ENCODE measurements around the gene RFXANK.
"Not testable (repeated sequence)": the region's sequence is repeated elsewhere in the genome, so short reads cannot be mapped to it uniquely, and the experiment has no call there.

RFXANK gene

DNA sequence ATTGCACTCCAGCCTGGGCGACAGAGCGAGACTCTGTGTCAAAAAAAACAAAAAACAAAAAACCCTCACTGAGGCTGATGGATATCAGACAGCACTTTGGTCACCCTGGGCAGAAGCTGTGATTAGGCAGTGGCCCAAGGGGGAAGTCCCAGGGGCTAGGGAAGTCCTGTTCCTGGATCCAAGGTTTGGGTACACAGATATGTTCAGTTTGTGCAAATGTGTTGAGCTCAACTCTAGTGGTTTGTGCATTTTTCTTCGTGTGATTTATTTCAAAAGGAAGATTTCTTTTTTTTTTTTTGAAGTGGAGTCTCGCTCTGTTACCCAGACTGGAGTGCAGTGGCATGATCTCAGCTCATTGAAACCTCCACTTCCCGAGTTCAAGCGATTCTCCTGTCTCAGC, 34.2 kb upstream of the RFXANK start:
- Mint-ChIP-seq H3K4me3 (no peak overlapping the region), H3K27me3 (ENCODE audit: low read depth) (no peaks in the 10 kb centered on the region), H3K4me1 (ENCODE audit: low read depth) (no peaks in the 10 kb centered on the region), H3K36me3 (ENCODE audit: low read depth) (peaks cover 4% of the 10 kb centered on the region), H3K9me3 (no peaks in the 10 kb centered on the region), H3K27ac (no peak overlapping the region)
- no peak for DNase-seq (ENCODE audit: low spot score)

GRCh38 chr19:19159534-19159933, 32.5 kb upstream of the RFXANK start:
- Mint-ChIP-seq H3K4me1 (ENCODE audit: low read depth) (no peaks in the 10 kb centered on the region), H3K36me3 (ENCODE audit: low read depth) (peaks cover 4% of the 10 kb centered on the region), H3K27me3 (ENCODE audit: low read depth) (no peaks in the 10 kb centered on the region), H3K4me3 (no peak overlapping the region), H3K9me3 (no peaks in the 10 kb centered on the region), H3K27ac (no peak overlapping the region)
- no peak for DNase-seq (ENCODE audit: low spot score)

DNA sequence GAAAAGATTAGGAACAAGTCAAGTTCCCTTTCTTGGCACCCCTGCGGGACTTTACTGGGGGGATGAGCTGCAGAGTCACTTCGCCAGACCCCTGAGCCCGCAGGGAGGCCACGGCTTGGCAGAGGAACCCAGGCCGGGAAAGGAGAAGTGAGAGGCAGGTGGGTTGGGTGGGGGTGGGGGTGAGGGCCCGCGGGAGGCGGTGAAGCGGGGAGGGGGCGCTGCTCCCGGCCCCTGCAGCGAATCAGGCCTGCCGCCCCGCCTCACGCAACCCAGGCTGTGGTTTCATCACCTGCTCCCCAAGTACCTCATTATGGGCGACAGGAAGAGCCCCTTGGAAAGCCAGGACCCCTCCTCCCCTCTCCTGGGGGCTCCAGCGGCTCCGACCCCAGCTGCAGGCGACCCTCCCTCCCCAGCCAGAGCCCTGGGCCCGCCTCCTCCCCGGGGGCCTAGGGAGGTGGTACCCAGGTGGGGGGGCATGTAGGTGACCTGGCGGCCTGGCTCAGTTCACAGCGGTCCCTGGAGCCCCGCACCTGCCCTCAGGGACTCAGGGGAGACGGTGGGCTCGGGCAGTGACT, 31.5 kb upstream of the RFXANK start:
- Mint-ChIP-seq H3K36me3 (ENCODE audit: low read depth) (peaks cover 4% of the 10 kb centered on the region), H3K9me3 (no peaks in the 10 kb centered on the region), H3K27ac (no peak overlapping the region), H3K4me1 (ENCODE audit: low read depth) (no peaks in the 10 kb centered on the region), H3K4me3 (no peak overlapping the region), H3K27me3 (ENCODE audit: low read depth) (no peaks in the 10 kb centered on the region)
- no peak for DNase-seq (ENCODE audit: low spot score)

DNA sequence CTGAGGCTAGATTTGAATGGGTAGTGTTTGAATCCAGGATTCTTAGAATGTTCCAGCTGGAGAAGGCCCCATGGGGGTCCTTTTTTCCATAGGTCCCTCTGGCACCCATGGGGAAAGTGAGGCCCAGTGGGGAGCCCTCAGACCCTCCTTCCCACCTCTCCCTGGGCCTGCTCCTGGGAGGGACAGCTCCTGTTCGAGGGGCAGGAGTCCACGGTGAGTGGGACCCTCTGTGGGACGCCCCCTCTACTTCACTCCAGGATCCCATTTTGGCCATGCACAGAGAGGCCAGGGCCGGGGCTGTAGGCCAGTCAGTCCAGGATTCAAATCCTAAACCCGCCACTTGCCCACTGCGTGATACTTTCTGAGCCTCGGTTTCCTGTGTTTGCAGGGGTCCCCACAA, 29.6 kb upstream of the RFXANK start:
- Mint-ChIP-seq H3K27ac (no peak overlapping the region), H3K27me3 (ENCODE audit: low read depth) (no peaks in the 10 kb centered on the region), H3K4me3 (no peak overlapping the region), H3K36me3 (ENCODE audit: low read depth) (no peaks in the 10 kb centered on the region), H3K9me3 (no peaks in the 10 kb centered on the region), H3K4me1 (ENCODE audit: low read depth) (no peaks in the 10 kb centered on the region)
- DNase-seq (ENCODE audit: low spot score), result no peak

GRCh38 chr19:19165396-19165795, 26.7 kb upstream of the RFXANK start:
- no peaks in the 10 kb centered on the region for H3K27me3 Mint-ChIP-seq (ENCODE audit: low read depth)

DNA sequence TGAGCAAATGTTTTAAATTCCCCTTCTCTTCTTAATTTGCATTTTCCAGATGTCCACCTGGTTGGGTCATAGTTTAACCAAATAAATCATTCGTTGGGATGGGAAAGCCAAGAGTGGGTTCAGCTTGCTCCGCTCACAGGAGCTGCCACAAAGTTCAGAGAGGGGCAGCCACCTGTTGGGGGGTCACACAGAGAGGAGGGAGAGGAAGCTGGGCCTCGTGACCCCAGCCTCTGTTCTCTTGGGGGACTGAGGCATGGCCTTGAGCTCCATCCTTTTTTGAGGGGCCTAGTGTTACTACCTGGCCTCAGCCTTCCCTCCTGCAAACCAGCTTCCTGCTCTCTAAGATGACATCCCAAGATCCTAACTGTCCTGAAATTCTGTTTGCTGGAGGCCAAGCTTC, 24.4 kb upstream of the RFXANK start:
- H3K4me3 Mint-ChIP-seq, result no peak overlapping the region
- no peak for DNase-seq (ENCODE audit: low spot score)
- H3K36me3 Mint-ChIP-seq (ENCODE audit: low read depth), result peaks cover 4% of the 10 kb centered on the region
- H3K4me1 Mint-ChIP-seq (ENCODE audit: low read depth), result peaks cover 12% of the 10 kb centered on the region
- H3K27me3 Mint-ChIP-seq (ENCODE audit: low read depth), result no peaks in the 10 kb centered on the region
- no peaks in the 10 kb centered on the region for H3K9me3 Mint-ChIP-seq
- no peak overlapping the region for H3K27ac Mint-ChIP-seq

More at GRCh38 chr19:19165396-19165795, 26.7 kb upstream of the RFXANK start:
- Mint-ChIP-seq H3K4me3 (no peak overlapping the region), H3K36me3 (ENCODE audit: low read depth) (no peaks in the 10 kb centered on the region), H3K4me1 (ENCODE audit: low read depth) (peaks cover 5% of the 10 kb centered on the region), H3K9me3 (no peaks in the 10 kb centered on the region), H3K27ac (no peak overlapping the region)
- no peak for DNase-seq (ENCODE audit: low spot score)

DNA sequence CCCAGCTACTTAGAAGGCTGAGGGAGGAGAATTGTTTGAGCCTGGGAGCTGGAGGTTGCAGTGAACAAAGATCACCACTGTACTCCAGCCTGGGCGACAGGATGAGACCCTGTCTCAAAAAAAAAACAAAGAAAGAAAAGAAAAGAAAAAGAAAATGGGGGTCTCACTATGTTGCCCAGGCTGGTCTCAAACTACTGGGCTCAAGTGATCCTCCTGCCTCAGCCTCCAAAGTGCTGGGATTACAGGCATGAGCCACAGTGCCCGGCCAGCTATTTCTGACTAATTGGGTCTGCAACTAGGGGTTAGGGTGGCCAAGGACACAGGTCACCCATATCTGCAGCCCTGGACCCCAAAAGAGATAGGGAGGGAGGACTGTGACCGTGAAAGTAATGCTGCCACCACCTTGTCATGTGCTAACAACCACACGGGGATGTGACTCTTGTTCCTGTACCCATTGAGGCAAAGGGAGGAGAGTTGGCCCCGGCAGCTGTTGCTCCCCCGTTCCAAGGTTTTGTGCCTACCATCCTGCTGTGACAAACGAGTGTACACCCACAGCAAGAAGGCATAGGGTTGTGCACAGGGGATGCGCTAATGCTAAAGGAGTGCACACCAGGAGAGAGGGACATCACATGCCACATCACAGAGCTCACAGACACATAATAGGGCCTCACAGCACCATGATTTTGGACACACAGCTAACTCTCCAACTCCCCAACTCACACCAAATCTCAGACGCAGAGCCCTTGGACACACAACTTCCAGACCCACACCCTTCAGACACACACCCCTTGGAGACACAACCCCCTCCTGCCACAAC, 22.6 kb upstream of the RFXANK start:
- DNase-seq (ENCODE audit: low spot score), result no peak
- no peaks in the 10 kb centered on the region for H3K27me3 Mint-ChIP-seq (ENCODE audit: low read depth)
- H3K4me1 Mint-ChIP-seq (ENCODE audit: low read depth), result peaks cover 12% of the 10 kb centered on the region
- no peak overlapping the region for H3K27ac Mint-ChIP-seq
- H3K9me3 Mint-ChIP-seq, result no peaks in the 10 kb centered on the region
- peaks cover 4% of the 10 kb centered on the region for H3K36me3 Mint-ChIP-seq (ENCODE audit: low read depth)
- H3K4me3 Mint-ChIP-seq, result peak overlapping the region; percentile 54

DNA sequence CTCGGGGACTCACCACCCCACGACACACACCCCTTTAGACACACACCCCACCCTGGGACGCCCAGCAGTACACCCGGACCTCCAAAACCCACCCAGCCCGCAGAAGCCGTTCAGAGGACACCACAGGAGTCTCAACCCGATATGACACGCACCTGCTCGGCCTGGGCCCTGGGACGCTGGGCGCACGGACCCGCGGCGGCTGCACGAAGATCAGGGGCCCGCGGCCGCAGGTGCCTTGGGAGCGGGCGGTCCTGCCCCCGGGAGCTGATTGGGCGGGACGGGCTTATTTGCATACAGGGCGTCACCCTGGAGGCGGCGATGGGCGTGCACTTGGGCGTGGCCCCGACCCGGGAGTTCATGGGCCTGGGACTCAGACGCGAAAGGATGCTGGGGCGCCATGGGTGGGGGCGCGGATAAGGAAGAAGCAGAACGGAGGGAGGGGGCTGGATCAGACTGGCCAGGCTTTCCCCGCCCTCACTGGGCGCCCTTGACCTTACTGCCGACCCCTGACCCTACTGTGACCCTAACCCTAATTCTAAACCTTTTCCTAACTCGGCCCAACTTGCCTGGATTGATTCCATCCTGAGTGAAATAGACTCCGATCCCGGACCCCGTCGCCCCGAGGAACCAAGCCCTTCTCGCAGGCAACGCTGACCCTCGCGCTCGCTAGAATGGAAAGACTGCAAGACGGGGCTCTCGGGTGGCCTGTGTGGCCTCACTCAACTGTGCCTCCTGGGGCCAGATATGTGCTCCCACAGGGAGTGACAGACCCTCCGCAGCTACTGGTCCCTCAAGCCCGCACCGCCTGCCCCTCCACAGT, 21.8 kb upstream of the RFXANK start, which contains the start of gene MEF2B:
MEF2B (minus strand) TSS at position 211 of the 820 bp plus-strand sequence. CDS start 19,528 bp downstream, outside the sequence.
- H3K4me1 Mint-ChIP-seq (ENCODE audit: low read depth), result peaks cover 12% of the 10 kb centered on the region
- H3K36me3 Mint-ChIP-seq (ENCODE audit: low read depth), result peaks cover 4% of the 10 kb centered on the region
- H3K27ac Mint-ChIP-seq, result no peak within 1 kb of the TSS
- H3K4me3 Mint-ChIP-seq, result peak within 1 kb of the TSS; percentile 54
- H3K27me3 Mint-ChIP-seq (ENCODE audit: low read depth), result no peaks in the 10 kb centered on the region
- H3K9me3 Mint-ChIP-seq, result no peaks in the 10 kb centered on the region
- peak; percentile 72 for DNase-seq (ENCODE audit: low spot score)

GRCh38 chr19:19170873-19171672, 21.0 kb upstream of the RFXANK start:
- no peaks in the 10 kb centered on the region for H3K9me3 Mint-ChIP-seq
- DNase-seq (ENCODE audit: low spot score), result no peak
- peaks cover 12% of the 10 kb centered on the region for H3K4me1 Mint-ChIP-seq (ENCODE audit: low read depth)
- peaks cover 4% of the 10 kb centered on the region for H3K36me3 Mint-ChIP-seq (ENCODE audit: low read depth)
- peak overlapping the region; percentile 36 for H3K4me3 Mint-ChIP-seq
- no peak overlapping the region for H3K27ac Mint-ChIP-seq
- no peaks in the 10 kb centered on the region for H3K27me3 Mint-ChIP-seq (ENCODE audit: low read depth)

- peaks cover 12% of the 10 kb centered on the region for H3K4me1 Mint-ChIP-seq (ENCODE audit: low read depth)
- peaks cover 5% of the 10 kb centered on the region for H3K36me3 Mint-ChIP-seq (ENCODE audit: low read depth)
- no peaks in the 10 kb centered on the region for H3K27me3 Mint-ChIP-seq (ENCODE audit: low read depth)
- no peak overlapping the region for H3K4me3 Mint-ChIP-seq
- no peak for DNase-seq (ENCODE audit: low spot score)
- no peaks in the 10 kb centered on the region for H3K9me3 Mint-ChIP-seq
- H3K27ac Mint-ChIP-seq, result no peak overlapping the region
Observed at GRCh38 chr19:19171821-19172532, 20.1 kb upstream of the RFXANK start.

GRCh38 chr19:19173243-19173642, 18.8 kb upstream of the RFXANK start:
- not testable (repeated sequence) for H3K36me3 Mint-ChIP-seq (ENCODE audit: low read depth)

DNA sequence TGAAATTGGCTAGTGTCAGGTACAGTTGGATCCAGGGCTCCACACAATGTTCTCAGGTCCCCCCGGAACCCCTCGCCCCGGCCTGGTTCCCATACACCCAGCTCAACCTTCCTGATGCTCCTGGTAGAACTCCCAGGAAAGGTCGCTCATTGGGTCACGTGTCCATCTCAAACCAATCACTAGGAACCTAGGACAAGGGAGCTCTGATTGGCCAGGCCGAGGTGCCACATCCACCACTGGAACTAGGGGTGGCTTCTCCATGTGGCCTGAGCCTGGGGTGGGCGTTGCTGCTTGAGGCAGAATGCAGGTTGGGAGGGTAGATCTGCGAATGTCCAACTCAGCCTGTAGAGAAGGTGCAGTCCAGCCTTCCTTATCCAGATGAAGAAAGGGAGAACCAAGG, 15.1 kb upstream of the RFXANK start:
- H3K27me3 Mint-ChIP-seq (ENCODE audit: low read depth), result no peaks in the 10 kb centered on the region
- no peaks in the 10 kb centered on the region for H3K9me3 Mint-ChIP-seq
- H3K4me3 Mint-ChIP-seq, result no peak overlapping the region
- peaks cover 24% of the 10 kb centered on the region for H3K36me3 Mint-ChIP-seq (ENCODE audit: low read depth)
- no peak for DNase-seq (ENCODE audit: low spot score)
- H3K4me1 Mint-ChIP-seq (ENCODE audit: low read depth), result no peaks in the 10 kb centered on the region
- no peak overlapping the region for H3K27ac Mint-ChIP-seq

More at GRCh38 chr19:19173243-19173642, 18.8 kb upstream of the RFXANK start:
- H3K4me1 Mint-ChIP-seq (ENCODE audit: low read depth), result peaks cover 12% of the 10 kb centered on the region
- H3K9me3 Mint-ChIP-seq; H3K27me3 Mint-ChIP-seq (ENCODE audit: low read depth); H3K27ac Mint-ChIP-seq; DNase-seq (ENCODE audit: low spot score); H3K4me3 Mint-ChIP-seq: not testable (repeated sequence)

Measured in T-helper 2 cell treated with Interferon-gamma antibody and Interleukin-4, amounts not matched to agents 5 μg/mL and 100 μg/mL, for 36 hours (primary cell).